Right kidney (tissue), 9 donors: ENCODE data around the gene SSRP1.
"Not testable (repeated sequence)": the region's sequence is repeated elsewhere in the genome, so short reads cannot be mapped to it uniquely, and the experiment has no call there.

Source experiments
- DNase-seq: peaks from one replicate; pipeline ENCODE4 v3.0.0-alpha.2; 2016
- long read RNA-seq, 8 donors: transcript quantifications; one replicate each; lab custom pipeline, GENCODE V29; 2026

Gene SSRP1, protein sequence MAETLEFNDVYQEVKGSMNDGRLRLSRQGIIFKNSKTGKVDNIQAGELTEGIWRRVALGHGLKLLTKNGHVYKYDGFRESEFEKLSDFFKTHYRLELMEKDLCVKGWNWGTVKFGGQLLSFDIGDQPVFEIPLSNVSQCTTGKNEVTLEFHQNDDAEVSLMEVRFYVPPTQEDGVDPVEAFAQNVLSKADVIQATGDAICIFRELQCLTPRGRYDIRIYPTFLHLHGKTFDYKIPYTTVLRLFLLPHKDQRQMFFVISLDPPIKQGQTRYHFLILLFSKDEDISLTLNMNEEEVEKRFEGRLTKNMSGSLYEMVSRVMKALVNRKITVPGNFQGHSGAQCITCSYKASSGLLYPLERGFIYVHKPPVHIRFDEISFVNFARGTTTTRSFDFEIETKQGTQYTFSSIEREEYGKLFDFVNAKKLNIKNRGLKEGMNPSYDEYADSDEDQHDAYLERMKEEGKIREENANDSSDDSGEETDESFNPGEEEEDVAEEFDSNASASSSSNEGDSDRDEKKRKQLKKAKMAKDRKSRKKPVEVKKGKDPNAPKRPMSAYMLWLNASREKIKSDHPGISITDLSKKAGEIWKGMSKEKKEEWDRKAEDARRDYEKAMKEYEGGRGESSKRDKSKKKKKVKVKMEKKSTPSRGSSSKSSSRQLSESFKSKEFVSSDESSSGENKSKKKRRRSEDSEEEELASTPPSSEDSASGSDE
- long read RNA-seq, donor 1, transcript SSRP1-201 (17 exons, 2,819 nt) = major isoform, 8 of 99 reads
- long read RNA-seq, donor 1, partial matches to known transcripts = 91 of 99 reads
- long read RNA-seq, donor 1, other reads (novel, unspliced or antisense) = 0 of 99 reads
- long read RNA-seq, donor 2, partial matches to known transcripts = 56 of 59 reads
- long read RNA-seq, donor 2, other reads (novel, unspliced or antisense) = 0 of 59 reads
- long read RNA-seq, donor 3, partial matches to known transcripts = 33 of 35 reads
- long read RNA-seq, donor 3, other reads (novel, unspliced or antisense) = 0 of 35 reads
- long read RNA-seq, donor 4, transcript SSRP1-201 (17 exons, 2,819 nt) = major isoform, 6 of 75 reads
- long read RNA-seq, donor 4, partial matches to known transcripts = 69 of 75 reads
- long read RNA-seq, donor 4, other reads (novel, unspliced or antisense) = 0 of 75 reads
- long read RNA-seq, donor 5, transcript SSRP1-201 (17 exons, 2,819 nt) = major isoform, 18 of 107 reads
- long read RNA-seq, donor 5, partial matches to known transcripts = 89 of 107 reads
- long read RNA-seq, donor 5, other reads (novel, unspliced or antisense) = 0 of 107 reads
- long read RNA-seq, donor 6, partial matches to known transcripts = 41 of 43 reads
- long read RNA-seq, donor 6, other reads (novel, unspliced or antisense) = 0 of 43 reads
- long read RNA-seq, donor 7, transcript SSRP1-201 (17 exons, 2,819 nt) = major isoform, 5 of 179 reads
- long read RNA-seq, donor 7, partial matches to known transcripts = 174 of 179 reads
- long read RNA-seq, donor 7, other reads (novel, unspliced or antisense) = 0 of 179 reads
- long read RNA-seq, donor 8, transcript SSRP1-201 (17 exons, 2,819 nt) = major isoform, 6 of 80 reads
- long read RNA-seq, donor 8, partial matches to known transcripts = 74 of 80 reads
- long read RNA-seq, donor 8, other reads (novel, unspliced or antisense) = 0 of 80 reads

DNA sequence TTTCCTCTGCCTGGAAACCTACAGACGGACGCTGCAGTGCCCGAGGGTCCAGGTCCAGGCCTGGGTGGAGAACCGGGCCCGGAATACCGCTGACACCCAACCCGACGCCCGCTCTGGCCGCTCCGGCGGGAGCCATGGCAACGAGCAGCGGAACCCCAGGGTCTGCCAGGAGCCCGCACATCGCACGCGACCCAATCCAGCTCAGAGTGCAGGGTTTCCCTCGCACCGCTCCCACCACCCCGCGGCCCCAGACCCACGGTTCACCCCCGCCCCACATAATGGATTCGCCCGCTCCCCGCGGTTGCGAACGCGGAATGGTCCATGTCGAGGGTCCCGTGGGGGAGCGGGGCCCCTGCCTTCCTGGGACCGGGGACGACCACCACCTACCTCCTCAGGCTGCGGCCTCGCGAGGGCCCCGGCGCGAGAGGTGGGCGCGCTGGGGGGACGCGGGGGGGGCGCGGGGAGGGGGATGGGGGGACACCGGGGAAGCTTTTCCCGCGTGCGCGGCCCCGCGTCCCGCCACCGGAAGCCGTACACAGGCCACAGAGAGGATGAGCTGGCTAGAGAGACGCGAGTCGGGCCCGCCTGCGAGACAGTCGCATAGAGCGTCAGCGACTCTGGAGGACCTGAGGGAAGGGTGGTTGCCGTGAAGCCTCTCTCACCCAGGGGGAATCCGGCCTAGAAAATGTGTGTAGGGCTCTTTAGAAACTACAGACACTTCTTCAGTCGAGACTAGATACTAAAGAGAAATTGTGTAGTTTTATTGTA lies at the start of gene SSRP1:
Gene SSRP1 (minus strand): TSS at position 550 of the 768 bp plus-strand sequence. CDS start 771 bp downstream, outside the sequence.
- peak; percentile 74 for DNase-seq

DNA sequence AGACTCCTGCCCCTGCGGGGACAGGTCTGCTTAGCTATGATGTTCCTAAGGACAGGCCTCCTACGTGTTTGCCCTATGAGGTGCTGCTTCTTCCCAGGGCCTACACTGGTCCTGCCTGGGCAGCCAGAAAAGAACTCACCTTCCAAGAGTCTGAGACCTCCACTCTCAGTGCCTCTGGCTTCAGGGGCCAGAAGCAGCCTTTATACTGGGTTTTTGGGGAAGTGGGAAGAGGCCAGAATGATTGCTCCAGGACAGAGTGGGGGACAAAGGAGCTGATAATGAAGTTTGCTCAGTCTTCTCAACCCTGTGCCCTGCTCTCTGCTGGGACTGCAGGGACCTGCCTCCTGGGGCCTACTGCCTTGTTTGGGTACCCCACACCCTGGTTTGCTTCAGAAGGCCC lies 45.3 kb upstream of the SSRP1 start, which contains the start of gene PRG3:
Gene PRG3 (minus strand): TSS at position 176 of the 400 bp plus-strand sequence. CDS start 442 bp downstream, outside the sequence.
- DNase-seq = no peak

DNA sequence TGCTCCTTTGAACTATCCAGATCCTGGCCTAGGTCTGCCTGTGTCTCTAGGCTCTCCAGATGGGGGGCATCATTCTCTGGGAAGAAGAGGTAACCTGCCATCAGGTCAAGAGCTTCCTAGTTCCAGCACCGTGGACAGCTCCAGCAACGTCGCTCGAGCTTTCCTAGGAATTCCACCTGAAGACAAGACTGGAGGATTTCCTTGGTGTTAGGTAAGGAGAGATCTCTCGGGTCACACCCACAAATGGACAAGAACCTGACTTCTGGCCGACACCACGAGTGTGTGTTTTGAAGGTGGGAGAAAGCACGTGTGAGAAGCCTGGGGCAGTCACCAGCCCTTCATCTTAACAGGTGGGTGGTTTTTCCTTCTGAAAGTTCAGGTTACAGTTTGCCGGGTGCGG lies 44.0 kb upstream of the SSRP1 start:
- DNase-seq = peak; percentile 39

DNA sequence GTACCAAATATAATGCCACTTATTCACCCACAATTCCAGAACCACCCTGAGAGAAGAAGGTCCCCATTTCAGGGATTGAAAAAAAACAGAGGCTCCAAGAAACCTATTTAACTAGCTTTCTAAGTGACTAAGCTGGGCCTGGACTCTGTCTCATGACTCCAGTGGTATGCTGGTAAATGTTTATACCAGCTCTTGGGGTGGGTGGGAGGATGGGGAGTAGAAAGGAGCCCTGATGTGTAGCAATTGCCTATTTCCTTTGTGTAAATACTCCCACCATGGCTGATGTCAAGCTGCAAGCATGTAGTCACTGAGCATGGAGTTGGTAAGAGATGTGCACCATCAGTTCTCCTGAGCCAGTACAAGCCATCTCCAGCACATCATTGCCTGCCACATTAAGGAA lies 42.5 kb upstream of the SSRP1 start:
- no peak for DNase-seq

DNA sequence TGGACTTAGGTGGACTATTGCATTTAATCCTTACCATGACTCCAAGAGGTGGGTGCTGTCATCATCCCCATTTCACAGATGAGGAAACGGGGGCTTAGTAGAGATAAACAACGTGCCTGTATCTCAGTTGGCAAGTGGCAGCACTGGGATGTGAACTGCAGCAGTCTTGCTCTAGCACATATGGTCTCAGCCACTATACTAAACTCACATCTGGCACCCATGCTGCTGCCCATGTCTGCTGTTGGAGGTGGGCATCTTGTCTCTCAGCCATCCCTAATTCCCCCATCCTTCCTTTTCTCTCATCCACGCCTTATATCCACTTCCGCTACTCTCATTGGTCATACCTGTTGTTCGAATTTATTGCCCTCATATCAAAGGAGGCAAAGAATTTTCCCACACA lies 41.4 kb upstream of the SSRP1 start:
- no peak for DNase-seq

DNA sequence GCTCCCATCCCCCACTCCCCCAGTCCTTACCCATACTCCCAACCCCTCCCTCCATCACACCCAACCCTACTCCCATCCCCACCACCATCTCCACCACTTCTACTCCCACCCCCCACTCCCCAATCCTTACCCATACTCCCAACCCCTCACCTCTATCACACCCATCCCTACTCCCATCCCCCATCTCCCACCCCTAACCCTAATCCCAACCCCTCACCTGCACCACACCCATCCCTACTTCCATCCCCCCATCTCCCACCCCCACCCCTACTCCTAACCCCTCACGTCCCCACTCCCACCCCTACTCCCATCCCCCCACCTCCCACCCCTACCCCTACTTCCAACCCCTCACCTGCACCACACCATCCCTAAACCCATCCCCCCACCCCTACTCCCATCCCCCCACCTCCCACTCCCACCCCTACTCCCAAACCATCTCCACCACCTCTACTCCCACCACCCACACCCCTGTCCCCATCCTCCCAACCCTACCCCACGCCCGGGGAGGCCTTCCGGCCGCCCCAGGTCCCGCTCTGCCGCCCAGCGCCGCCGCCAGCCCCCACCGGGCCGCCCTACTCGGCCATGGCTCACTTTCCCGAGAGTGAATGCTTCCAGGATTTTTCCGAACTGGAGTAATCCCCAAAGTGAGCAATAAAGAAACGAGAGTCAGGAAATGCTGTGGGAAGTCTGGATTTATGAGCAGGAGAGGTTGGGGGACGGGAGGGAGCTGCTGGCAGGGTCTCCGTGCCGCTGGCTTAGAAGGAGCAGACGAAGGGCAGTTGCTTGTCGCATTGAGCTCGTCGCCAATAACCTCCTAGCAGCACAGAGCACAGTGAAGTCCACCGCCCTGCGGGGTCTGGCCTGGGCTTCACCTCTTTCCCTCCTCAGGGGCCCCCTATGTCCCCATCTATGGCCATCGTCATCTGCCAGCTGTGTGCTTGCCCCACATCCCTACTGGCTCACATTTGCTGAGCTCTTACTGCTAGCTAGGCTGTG lies 40.7 kb upstream of the SSRP1 start:
- no peak for DNase-seq

DNA sequence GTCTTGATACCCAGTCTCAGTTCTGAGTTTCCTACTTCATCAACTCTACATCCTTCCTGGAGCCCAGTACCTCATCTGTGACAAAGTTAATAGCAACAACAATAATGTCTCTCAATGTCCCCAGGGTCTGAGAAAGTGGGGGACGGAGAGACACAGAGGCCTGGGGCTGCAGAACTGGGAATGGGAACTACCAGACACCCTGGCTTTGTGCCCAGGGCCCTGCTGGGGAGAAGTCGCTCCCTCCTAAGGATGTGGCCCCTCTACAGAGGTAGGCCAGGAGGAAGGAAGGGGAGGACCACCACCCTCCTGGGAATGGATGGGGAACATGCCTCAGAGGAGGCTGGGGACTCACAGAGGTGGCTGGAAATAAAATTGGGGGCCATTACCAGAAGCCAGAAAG lies 39.8 kb upstream of the SSRP1 start:
- DNase-seq = no peak

DNA sequence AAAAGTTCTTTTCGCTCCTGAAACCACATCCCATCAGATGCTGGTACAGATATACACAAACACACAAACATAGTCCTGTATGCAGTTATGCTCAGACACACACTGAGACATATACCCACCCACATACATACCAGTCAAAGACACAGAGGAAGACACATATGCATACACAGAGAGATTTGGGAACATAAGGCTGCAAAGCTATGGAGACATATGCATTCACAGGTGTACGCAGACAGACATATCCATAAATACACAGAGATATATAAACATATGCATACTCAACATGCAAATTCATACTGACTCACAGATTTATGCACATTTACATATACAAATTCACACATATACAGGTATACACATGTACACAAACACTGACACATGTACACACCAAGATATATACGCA lies 39.3 kb upstream of the SSRP1 start:
- DNase-seq = no peak

DNA sequence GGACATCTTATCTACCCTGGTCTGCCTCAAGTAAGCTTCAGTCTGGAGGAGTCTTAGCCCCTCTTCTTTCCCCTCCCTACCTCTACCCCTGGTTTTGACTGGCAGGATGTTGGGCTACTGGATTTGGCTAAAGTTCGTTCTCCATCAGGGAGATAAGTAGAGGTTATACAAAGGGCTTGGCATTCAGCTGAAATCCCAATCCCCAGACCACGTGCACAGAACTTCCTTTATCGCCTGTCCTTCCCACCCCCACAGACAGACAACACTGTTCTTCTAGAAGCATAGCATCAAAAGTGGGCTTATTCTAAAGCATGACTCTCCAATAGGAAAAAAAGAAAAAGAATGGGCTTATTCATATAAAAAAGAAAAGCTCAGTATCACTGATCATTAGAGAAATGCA lies 37.5 kb upstream of the SSRP1 start:
- no peak for DNase-seq

DNA sequence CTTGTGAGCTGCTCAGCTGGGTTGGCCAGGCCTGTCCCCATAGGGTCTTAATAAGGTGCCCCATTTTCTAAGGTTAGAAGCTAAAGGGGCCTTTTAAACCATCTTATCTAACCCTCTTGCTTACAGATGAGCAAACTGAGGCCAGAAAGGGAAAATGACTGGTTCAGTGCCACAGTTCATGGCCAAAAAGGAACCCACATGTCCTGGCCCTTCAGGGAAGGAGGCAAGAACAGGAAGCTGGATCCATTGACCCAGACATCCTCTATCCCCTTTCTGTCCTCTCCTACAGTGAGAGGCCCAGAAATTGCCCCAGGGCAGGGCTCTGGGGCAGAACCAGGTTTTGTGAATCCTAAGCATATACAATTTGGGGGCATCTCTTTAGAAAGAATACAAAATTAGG lies 35.2 kb upstream of the SSRP1 start:
- DNase-seq = no peak

DNA sequence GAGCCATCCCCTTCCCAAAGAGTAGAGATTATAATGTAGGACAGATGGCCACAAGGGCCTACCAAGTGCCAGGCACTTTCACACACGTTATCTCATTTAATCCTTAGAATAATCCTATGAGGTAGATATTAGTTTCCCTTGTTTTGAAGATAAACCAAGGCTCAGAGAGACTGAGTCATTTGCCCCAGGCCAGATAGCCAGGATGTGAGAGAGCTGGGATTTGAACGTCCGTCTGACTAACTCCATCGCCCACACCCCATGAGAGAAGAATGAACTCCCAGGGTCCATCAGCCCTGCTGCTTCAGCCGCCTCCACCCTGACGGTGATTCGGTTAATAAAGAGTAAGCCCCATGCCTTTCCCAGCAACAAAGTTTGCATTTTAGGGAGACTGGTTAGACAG lies 34.6 kb upstream of the SSRP1 start:
- DNase-seq = no peak

DNA sequence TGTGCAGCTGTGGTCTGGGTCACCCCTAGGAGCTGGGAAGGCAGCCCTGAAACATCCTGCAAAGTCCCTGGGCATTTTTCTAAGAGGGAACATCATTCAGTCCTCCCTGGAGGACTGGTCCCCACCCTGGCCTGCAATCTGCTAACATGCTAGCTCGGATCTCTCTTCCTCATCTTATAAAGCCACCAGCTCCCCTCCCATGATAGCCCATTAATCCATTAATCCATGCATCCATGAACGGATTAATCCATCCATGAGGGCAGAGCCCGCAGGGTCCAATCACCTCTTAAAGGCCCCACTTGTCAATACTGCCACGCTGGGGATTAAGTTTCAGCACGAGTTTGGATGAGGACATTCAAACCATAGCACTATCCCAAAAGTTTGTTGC lies 33.1 kb upstream of the SSRP1 start:
- no peak for DNase-seq

DNA sequence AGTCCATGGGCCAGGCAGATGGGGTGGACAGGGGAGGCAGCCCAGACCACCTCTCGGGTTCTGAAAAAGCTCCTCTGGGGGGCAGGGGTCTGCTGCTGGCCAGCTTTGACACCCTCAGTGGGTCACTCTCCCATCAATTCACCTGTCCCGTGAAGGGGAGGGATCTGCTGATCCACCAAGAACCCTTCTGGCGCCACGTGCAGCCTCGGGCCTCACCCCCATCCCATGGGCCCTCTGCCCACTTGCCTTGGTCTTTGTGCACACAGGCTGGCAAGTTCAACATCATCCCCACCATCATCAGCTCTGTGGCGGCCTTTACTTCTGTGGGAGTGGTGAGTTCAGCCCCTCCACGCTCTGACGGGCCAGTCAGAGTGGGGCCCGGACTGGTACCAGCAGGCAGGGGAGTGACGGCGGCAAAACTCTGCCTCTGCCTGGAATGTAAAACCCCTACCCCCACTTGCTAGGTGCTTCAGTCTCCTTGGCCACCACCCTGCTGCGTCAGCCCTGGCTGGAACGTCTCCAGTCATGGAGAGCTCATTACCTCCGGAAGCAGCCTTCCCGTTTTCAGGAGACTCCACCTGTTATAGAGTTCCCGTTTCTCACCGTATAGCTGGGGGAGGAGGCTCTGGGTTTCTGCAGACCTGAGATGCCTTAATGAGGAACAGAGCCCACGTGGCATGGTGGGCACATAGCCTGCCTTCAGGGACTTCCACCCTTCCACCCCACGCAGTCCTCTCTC lies 32.6 kb upstream of the SSRP1 start:
- DNase-seq = no peak

DNA sequence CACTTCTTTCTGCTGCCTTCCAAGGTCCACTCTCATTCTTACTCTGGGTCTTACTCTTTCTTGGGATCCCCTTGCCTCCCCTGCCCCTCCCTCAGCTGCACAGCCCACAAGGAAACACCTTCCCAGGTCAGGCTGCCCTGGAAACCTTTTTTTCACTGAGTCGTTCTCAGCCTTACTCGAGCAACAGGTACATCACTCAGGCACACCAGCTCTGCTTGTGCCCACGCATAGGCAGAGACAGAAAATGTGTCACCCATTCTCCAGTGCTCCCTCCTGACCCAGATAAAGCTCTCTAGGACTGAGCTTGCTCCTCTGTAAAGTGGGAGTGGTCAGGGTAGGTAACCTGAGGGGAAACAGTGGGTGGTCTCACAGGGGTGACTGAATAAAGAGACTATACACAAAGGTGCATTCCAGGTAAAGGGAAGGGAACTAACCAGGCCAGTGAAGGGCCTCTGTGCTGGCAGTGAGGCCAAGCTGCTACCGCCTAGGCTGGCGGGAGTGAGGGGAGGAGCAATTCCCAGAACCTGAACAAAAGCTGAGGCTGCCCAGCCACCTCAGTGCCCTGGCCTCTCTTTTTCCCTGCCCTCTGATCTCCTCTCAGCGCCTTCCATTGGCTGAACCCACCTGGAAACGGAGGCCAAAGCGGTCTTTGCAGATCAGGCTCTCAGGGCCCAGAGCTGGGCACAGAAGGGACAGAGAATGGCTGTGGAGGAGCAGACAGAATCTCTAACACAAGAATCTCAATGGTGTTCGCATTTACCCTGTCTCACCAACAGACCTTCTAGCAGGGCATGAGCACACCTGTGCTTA lies 29.4 kb upstream of the SSRP1 start:
- no peak for DNase-seq

DNA sequence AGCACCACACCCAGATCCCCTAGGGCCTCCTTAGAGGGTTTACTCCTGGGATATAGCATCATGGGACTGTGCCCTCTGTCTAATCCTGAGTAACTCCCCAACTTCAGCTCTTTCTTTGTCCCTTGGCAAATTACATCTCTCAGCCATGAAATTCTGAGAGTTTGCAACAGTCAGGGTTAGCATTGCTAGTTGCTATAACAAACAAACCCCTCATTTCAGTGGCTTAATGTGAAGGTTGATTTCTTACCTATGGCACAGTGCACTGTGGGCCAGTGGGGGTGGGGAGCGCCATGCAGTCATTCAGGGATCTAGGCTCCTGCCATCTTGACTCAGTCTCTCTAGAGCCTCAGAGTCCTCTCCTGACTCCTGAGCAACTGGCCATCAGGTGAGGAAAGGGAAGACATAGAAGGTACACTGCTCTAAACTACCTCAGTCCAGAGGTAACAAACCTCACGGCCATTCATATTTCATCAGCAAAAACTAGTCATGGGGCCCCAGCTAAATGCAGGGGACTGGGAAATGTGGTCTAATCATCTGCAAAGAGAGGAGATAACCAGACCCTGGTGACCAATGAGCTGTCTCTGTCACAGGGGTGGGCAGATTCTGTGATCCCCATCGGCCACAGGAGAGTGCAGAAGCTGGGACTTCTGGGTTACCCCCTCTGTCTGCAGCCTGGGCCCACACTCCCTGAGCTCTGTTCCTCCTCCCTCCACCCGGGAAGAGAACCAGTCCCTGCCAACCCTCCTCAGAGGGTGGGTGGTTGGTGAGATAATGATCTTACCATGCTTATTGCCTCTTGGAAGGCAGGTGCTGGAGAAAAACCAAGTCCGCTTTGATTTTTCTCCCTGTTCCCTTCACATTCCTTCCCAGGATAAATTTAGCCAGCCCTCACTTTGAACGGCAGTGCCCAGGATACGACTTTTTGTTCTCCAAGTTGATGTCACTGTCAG lies 27.7 kb upstream of the SSRP1 start:
- no peak for DNase-seq

DNA sequence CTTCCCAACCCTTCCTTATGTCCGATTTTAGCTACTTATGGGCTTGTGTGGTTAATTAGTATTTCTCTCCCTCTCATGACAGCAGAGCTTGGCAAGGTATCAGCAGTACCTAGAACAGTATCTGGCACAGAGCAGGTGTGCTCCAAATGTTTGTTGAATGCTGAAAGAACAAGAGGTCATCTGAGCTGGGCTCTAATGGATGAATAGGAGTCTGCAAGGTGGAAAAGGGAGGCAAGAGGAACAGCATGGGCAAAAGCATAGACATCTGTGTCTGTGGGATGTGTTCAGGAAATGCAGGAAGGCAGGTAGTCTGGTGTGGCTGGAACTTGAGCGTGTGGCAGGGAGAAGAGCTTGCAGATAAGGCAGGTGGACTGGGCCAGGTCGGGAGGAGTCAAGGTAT lies 26.2 kb upstream of the SSRP1 start:
- no peak for DNase-seq

DNA sequence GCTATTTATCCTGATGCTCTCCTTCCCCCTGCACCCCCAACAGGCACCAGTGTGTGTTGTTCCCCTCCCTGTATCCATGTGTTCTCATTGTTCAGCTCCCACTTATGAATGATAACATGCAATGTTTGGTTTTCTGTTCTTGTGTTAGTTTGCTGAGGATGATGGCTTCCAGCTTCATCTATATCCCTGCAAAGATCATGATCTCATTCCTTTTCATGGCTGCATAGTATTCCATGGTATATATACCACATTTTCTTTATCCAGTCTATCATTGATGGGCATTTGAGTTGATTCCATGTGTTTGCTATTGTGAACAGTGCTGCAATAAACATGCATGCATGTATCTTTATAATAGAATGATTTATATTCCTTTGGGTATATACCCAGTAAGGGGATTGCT lies 25.7 kb upstream of the SSRP1 start:
- DNase-seq = not testable (repeated sequence)
